Mucosa of gallbladder (tissue), 1 donor: ENCODE data around the gene ARSA. TPM values are rescaled to one million over a fixed set of nuclear protein-coding genes. Genes with fewer than 3 reads are reported as not detected.
A peak's percentile ranks its signal among the peaks of the same experiment; 100 is the strongest.
"Not testable (repeated sequence)": the region's sequence is repeated elsewhere in the genome, so short reads cannot be mapped to it uniquely, and the experiment has no call there.

Source experiments
- DNase-seq: peaks from one replicate; pipeline ENCODE4 v3.0.0-alpha.2; 2020; ENCODE audit warnings: low spot score
- total RNA-seq: library from RNA; stranded (reverse); gene quantifications from one replicate; pipeline ENCODE4 v1.2.1, GENCODE V29; 2021
- donor health status: DM: no; HTN: no; CAD: no.

ARSA gene
- 113 TPM for total RNA-seq

DNA sequence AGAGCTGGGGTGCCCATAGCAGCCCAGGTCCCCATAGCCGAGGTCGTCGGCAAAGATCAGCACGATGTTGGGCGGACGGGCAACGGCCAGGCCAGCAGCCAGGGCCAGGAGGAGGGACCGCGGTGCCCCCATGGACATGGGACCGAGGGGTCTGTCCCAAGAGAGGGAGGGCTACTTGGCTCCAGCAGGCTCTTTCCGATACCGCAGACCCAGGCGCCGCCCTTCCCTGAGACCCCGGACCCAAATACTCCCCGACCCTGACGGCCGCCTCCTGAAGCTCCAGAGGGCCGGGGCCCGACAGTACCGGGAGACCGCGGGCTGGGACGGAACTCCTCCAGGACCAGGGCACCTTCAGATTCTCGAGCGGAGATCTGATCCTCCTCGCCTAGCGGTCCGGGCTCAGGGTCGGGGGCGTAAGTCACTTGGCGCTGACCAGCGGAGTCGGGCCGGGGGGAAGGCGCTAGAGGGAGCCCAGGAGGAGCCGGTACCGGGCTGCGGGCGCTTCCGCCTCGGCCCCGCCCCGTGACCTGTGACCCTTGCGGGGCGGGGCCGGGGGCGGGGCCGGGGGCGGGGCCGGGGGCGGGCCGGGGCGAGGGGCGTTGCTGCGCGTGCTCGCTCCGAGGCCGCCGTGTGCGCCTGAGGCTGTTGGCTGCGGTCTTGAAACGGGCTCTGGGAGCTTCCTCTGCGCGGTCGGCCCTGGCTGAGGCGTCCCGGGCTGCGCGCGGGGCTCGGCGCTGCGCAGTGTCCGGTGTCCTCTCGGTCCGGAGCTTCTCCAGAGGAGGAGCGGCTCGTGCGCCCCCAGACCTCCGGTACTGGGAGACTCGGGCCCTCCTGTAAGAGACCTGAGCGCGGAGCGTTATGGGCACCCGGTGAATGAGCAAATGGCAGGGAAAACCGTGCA is at the start of gene ARSA:
TSS of gene ARSA (minus strand) at position 511 of the 901 bp plus-strand sequence. CDS start at position 138, 373 bp downstream.
- peak; percentile 84 for DNase-seq

DNA sequence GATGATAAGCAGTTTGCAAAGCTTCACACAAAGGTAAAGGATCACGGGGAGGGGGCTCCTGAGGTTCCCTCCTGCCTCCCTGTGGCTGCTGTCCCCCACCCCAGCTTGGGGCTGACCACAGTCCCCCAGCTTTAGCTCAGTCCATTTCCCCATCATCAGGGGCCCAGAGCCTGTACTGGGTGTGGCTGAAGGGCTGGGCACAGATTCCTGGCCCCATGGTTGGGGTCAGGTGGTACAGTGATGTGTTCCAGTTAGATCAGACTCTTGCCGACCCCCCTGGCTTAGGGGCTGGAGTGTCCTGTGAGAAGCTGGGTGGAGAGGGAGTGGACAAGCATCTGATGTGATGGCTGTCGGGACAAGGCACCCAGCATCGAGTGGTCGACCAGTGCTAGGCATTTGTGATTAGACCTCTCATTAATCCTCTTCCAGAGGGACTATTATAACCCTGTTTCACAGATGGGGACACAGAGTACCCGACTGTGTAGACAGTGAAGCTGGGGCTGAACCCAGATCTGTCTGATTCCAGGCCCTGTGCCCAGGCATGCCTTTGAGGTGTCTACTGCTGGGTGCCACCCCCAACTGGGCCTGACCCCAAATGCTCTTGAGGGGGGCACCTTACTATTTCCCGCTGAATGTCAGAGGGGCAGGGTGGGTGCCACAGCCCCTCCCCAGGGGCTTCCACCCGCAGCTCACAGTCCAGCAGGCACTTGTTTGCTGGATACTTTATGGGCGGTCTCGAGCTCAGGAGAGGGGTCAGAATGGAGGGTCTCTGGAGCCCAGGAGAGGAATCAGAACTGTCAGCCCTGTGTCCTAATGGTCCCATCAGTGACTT is 48.9 kb upstream of the ARSA start:
- DNase-seq, result no peak

- DNase-seq, result no peak
Measured at GRCh38 chr22:50676180-50676636, 48.3 kb upstream of the ARSA start.

DNA sequence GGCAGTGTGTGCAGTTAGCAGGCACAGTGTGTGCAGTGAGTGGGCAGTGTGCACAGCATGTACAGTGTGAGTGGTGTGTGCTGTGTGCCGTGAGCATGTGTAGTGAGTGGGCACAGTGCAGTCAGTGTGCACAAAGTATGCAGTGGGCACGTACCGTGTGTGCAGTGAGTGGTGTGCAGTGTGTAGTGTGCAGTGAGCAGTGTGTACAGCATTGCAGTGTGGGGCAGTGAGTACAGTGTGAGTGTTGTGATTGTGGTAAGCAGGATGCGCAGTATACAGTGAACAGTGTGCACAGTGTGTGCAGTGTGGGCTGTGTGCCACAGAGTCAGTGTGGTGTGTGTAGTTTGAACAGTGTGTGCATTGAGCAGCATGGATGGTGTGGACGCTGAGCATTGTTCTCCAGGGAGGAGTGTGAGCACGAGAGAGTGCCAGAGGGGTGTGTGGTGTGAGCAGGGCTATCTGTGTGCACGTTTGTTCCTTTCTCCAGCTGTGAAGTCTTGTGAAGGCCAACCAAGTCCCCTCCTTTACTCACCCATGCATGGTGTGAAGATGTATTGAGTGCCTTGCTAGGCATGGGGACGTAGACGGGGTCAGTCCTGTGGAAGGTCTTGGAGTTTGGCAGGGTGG is 47.7 kb upstream of the ARSA start:
- DNase-seq, result no peak

GRCh38 chr22:50674606-50675552 is 46.9 kb upstream of the ARSA start:
- peak; percentile 30 for DNase-seq

DNA sequence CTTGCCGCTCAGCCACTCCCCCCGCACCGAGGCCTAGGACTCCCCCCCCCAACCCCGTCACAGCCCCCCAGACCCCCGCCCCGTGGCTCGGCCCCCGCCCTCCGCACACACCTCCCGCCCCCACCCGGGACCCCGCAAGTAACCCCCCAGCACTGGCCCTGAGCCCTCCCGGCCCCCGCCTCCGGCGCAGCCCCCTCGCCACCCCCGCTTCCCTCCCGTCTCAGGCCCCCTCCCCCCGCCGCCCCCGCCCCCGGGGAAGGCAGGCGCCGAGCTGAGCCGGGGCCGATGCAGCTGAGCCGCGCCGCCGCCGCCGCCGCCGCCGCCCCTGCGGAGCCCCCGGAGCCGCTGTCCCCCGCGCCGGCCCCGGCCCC is 46.2 kb upstream of the ARSA start:
- peak; percentile 5 for DNase-seq

- peak; percentile 9 for DNase-seq
Measured at GRCh38 chr22:50673231-50674129, 45.5 kb upstream of the ARSA start.

- DNase-seq, result peak; percentile 17
Measured at GRCh38 chr22:50672471-50673230, 44.7 kb upstream of the ARSA start, which contains the start of gene SHANK3. SHANK3 (plus strand) TSS chr22:50672823.

GRCh38 chr22:50672041-50672440 is 44.1 kb upstream of the ARSA start:
- peak; percentile 8 for DNase-seq

GRCh38 chr22:50671641-50672040 is 43.7 kb upstream of the ARSA start:
- DNase-seq, result peak; percentile 8

DNA sequence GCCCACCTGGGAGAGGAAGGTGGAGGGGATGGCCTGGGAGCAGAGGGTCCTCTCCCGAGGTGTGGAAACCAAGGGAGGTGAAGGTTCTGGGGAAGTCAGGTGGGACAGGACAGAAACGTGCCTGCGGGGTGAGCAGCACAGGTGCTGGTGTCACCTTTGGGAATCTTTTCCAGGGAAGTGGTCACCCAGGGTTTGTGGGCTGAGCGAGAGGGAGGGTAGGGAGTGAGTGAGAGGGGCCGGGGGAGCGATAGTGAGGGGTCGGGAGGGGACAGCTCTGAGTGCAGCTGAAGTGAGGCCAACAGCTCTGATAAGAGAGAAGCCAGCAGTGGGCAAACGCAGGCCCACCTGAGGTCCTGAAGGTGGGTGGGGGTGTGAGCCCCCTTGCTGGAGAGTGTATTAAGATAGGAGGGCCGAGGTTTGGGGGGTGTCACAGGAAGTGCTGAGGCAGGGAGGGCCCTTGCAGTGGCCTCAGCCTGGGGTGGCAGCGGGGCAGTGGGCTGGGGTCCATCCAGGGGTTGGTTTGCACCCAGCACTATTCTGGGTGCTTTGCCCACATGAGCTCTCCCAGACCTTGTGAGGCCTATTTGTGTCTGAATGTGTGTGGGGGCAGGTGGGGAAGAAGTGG is 43.1 kb upstream of the ARSA start:
- no peak for DNase-seq

GRCh38 chr22:50670513-50670912 is 42.6 kb upstream of the ARSA start:
- DNase-seq, result no peak

GRCh38 chr22:50665738-50666137 is 37.8 kb upstream of the ARSA start:
- no peak for DNase-seq

- DNase-seq, result no peak
Measured at GRCh38 chr22:50665212-50665611, 37.3 kb upstream of the ARSA start.

- DNase-seq, result no peak
Measured at GRCh38 chr22:50660306-50660705, 32.4 kb upstream of the ARSA start.

- not testable (repeated sequence) for DNase-seq
Measured at GRCh38 chr22:50659711-50660110, 31.8 kb upstream of the ARSA start.

GRCh38 chr22:50657925-50658324 is 30.0 kb upstream of the ARSA start:
- no peak for DNase-seq
